ENCODE data around the gene TSHZ1.

Gene TSHZ1

GRCh38 chr18:75271952-75272351 is 61.4 kb downstream of the TSHZ1 start:
- in situ Hi-C loops (cut with MboI; ENCODE audit: low sequenced_read_pairs, unreplicated experiment): no loop called here
- TF ChIP-seq, protein P1, sequence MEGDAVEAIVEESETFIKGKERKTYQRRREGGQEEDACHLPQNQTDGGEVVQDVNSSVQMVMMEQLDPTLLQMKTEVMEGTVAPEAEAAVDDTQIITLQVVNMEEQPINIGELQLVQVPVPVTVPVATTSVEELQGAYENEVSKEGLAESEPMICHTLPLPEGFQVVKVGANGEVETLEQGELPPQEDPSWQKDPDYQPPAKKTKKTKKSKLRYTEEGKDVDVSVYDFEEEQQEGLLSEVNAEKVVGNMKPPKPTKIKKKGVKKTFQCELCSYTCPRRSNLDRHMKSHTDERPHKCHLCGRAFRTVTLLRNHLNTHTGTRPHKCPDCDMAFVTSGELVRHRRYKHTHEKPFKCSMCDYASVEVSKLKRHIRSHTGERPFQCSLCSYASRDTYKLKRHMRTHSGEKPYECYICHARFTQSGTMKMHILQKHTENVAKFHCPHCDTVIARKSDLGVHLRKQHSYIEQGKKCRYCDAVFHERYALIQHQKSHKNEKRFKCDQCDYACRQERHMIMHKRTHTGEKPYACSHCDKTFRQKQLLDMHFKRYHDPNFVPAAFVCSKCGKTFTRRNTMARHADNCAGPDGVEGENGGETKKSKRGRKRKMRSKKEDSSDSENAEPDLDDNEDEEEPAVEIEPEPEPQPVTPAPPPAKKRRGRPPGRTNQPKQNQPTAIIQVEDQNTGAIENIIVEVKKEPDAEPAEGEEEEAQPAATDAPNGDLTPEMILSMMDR (IDR thresholded peaks at IDR 0.05; ENCODE audit: borderline replicate concordance, control extremely low read depth, extremely low read depth, insufficient read depth, missing control alignments): no peak
- DNase-seq (ENCODE audit: low spot score): no peak

GRCh38 chr18:75273817-75274216 is 63.2 kb downstream of the TSHZ1 start:
- DNase-seq (ENCODE audit: low spot score): no peak
- in situ Hi-C loops (cut with MboI; ENCODE audit: low sequenced_read_pairs, unreplicated experiment): no loop called here

DNA sequence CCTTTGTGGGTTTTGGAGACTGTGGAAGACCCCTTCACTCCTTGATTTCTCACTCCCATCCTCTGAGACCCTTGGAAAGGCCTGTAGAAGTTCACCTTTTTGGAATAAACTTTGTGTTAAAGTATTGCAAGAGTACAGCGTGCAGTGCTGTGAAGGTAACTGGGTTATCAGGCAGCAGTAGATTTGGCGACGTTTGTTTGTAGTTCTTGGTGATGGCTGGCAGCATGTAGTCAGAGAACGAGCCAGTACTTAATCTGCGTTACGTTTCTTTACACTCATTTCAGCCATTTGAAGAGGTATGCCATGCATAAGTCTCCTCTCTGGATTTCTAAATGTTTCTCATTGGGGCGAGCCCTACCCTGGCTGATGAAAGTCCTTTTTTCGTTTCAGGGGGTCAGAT is 64.6 kb downstream of the TSHZ1 start:
- in situ Hi-C loops (cut with MboI; ENCODE audit: low sequenced_read_pairs, unreplicated experiment): no loop called here
- TF ChIP-seq, protein P1 (IDR thresholded peaks at IDR 0.05; ENCODE audit: borderline replicate concordance, control extremely low read depth, extremely low read depth, insufficient read depth, missing control alignments): no peak
- no peak for DNase-seq (ENCODE audit: low spot score)

More at GRCh38 chr18:75273817-75274216, 63.2 kb downstream of the TSHZ1 start:
- TF ChIP-seq, protein P1 (IDR thresholded peaks at IDR 0.05; ENCODE audit: borderline replicate concordance, control extremely low read depth, extremely low read depth, insufficient read depth, missing control alignments): no peak

DNA sequence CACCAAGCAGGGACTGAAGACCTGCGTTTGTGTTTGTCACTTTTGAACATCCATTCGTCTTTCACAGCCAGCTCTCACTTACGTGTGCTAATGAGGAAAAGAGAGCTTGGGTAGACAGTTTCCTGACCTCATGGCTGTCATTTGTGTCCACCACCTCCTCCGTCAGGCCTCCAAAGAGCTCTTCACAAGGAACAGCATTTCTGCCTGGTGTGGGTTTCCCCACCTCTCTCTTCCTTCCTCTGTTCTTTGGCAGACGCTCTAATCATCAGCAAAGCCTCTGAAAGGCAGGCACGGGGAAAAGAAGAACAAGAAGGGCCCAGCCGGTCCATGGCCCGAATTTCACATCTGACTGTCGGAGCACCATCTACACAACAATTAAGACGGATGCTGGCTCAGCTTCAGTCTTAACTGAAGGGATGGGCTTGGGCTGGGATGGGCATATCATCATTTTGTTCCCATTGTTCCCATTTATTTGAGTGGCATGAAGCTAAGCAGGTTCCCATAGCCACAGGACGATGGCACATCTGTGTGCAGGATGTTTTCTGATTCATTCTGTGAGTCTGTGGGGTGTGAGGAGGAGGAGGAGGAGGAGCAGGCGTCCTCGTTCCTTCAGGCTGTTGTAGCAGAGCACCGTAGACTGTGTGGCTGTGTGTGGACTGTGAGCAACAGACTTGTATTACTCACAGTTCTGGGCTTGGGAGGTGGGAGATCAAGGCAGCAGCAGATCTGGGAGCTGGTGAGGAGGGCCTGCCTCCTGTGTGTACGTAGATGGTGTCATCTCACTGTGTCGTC is 66.4 kb downstream of the TSHZ1 start:
- DNase-seq (ENCODE audit: low spot score): no peak
- in situ Hi-C loops (cut with MboI; ENCODE audit: low sequenced_read_pairs, unreplicated experiment): no loop called here
- TF ChIP-seq, protein P1 (IDR thresholded peaks at IDR 0.05; ENCODE audit: borderline replicate concordance, control extremely low read depth, extremely low read depth, insufficient read depth, missing control alignments): no peak

DNA sequence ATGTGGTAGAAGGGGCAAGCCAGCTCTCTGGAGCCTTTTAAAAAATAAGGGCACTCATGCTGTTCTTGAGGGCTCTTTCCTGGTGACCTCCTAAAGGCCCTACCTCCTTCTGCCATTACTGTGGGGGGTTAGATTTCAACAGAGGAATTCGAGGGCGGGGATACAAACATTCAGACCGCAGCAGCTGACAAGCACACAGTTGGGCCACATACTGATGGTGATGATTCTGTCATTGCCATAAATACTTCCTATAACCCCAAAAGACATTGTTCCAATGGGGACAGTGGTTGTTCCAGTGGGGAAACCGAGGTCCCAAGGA is 67.0 kb downstream of the TSHZ1 start:
- in situ Hi-C loops (cut with MboI; ENCODE audit: low sequenced_read_pairs, unreplicated experiment): no loop called here
- TF ChIP-seq, protein P1 (IDR thresholded peaks at IDR 0.05; ENCODE audit: borderline replicate concordance, control extremely low read depth, extremely low read depth, insufficient read depth, missing control alignments): no peak
- DNase-seq (ENCODE audit: low spot score): no peak

- TF ChIP-seq, protein P1 (IDR thresholded peaks at IDR 0.05; ENCODE audit: borderline replicate concordance, control extremely low read depth, extremely low read depth, insufficient read depth, missing control alignments): no peak
- in situ Hi-C loops (cut with MboI; ENCODE audit: low sequenced_read_pairs, unreplicated experiment): no loop called here
- DNase-seq (ENCODE audit: low spot score): no peak
Measured at GRCh38 chr18:75279381-75279780, 68.8 kb downstream of the TSHZ1 start.

Measured in GM13976 (cell line).